ENCODE results near the gene METTL1. TPM values are rescaled to one million over a fixed set of nuclear protein-coding genes. Genes with fewer than 3 reads are reported as not detected.

Gene METTL1
- total RNA-seq, 4 donors from 2014 or later = 4.8 to 11.0 (median 7.8) TPM

DNA sequence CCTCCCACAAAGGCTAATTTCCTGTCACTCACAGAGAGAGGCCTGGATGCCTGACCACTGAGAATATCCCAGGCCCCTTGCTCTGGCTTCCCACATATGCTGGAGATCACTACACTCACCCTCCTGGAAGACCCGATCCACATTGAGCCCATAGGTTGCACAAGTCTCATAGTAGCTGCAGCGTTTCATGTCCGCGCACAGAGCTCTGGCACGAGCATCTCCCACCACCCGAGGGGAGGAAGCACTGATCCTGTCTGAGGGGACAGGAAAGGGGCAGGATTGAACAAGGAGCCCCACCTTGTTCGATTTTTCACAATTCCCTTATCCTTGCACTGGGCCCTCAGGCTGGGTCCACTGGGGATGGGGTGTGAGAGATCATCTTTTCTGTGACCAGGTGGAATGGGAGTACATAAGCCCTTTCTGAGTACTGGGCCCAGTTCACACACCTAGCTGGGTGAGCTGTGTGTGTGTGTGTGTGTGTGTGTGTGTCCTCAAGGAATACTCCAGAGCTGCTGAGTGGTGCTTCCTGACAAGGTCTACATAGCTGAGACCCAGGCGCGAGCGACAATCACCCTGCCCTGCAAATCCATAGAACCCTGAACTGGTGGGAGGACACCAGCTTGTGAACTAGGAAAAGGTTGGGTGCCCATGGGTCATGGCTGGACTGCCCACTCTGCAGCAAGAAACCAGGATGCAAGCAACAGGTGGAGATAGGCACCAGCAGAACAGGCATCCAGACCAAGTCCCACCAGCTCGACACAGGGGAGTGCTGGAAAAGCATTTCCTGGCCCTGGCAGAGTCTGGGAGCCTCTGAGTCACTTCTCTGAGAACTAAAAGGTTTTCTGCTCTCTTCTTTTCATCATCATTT, 38.9 kb downstream of the METTL1 start:
- Histone ChIP-seq H3K36me3 (no peaks in the 10 kb centered on the region), H3K4me1 (peaks cover 3 to 27% (median 20%) of the 10 kb centered on the region in 3 donors), H3K27me3 (peaks cover 94% of the 10 kb centered on the region), H3K9me3 (no peaks in the 10 kb centered on the region), H3K4me3 (no peak overlapping the region), H3K27ac (no peak overlapping the region)
- TF ChIP-seq, protein P1, sequence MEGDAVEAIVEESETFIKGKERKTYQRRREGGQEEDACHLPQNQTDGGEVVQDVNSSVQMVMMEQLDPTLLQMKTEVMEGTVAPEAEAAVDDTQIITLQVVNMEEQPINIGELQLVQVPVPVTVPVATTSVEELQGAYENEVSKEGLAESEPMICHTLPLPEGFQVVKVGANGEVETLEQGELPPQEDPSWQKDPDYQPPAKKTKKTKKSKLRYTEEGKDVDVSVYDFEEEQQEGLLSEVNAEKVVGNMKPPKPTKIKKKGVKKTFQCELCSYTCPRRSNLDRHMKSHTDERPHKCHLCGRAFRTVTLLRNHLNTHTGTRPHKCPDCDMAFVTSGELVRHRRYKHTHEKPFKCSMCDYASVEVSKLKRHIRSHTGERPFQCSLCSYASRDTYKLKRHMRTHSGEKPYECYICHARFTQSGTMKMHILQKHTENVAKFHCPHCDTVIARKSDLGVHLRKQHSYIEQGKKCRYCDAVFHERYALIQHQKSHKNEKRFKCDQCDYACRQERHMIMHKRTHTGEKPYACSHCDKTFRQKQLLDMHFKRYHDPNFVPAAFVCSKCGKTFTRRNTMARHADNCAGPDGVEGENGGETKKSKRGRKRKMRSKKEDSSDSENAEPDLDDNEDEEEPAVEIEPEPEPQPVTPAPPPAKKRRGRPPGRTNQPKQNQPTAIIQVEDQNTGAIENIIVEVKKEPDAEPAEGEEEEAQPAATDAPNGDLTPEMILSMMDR (IDR thresholded peaks at IDR 0.05) = no peak
- no peak for TF ChIP-seq POLR2AphosphoS5 (IDR thresholded peaks at IDR 0.05)
- no peak for ATAC-seq
- 72 to 85% methylated on average over 2 to 6 of the region's 11 CpGs for WGBS, 2 donors (ENCODE audit: low coverage in 1 of 2)

DNA sequence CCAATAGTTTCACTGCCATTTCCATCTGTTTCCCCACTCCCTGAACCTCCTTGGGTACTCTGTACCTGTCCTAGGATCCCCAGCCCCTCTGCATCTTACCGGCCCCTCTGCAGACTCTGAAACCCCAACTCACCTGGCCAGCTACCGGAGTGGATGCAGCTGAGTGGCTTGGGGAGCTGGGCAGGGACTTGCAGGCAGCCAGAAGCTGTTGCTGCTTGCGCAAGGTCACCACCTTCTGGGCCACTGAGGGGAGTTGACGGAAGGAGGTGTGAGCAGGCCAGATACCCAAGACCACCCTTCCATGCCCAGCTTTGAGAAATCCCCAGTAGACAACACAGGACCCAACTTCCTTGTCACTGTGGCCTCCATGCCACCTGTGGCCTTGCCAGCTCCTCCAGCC, 39.6 kb downstream of the METTL1 start:
- no peak for TF ChIP-seq EP300 (IDR thresholded peaks at IDR 0.05)
- TF ChIP-seq POLR2AphosphoS5 (IDR thresholded peaks at IDR 0.05) = no peak
- TF ChIP-seq, protein P1 (IDR thresholded peaks at IDR 0.05) = no peak
- TF ChIP-seq POLR2A (IDR thresholded peaks at IDR 0.05) = no peak
- Histone ChIP-seq H3K4me3 (no peak overlapping the region), H3K36me3 (no peaks in the 10 kb centered on the region), H3K27me3 (peaks cover 94% of the 10 kb centered on the region), H3K4me1 (peaks cover 0 to 27% (median 13%) of the 10 kb centered on the region in 3 donors), H3K27ac (no peak overlapping the region), H3K9me3 (no peaks in the 10 kb centered on the region)
- no peak for ATAC-seq
- WGBS, 2 donors (ENCODE audit: low coverage in 1 of 2) = 33% methylated on average over 1 of the region's 4 CpGs; no CpG with 5 or more reads in 1 of the 2 donors

GRCh38 chr12:57731411-57732080, 40.4 kb downstream of the METTL1 start:
- no peak overlapping the region for H3K27ac ChIP-seq
- H3K27me3 ChIP-seq = peaks cover 94% of the 10 kb centered on the region
- WGBS, 2 donors (ENCODE audit: low coverage in 1 of 2) = 60 to 61% methylated on average over 2 to 6 of the region's 19 CpGs
- H3K36me3 ChIP-seq = no peaks in the 10 kb centered on the region
- TF ChIP-seq, protein P1 (IDR thresholded peaks at IDR 0.05) = no peak
- TF ChIP-seq EP300 (IDR thresholded peaks at IDR 0.05) (no peak), POLR2A (IDR thresholded peaks at IDR 0.05) (no peak), POLR2AphosphoS5 (IDR thresholded peaks at IDR 0.05) (no peak)
- ATAC-seq = no peak
- H3K9me3 ChIP-seq = no peaks in the 10 kb centered on the region
- no peak overlapping the region for H3K4me3 ChIP-seq
- peaks cover 0 to 27% (median 7%) of the 10 kb centered on the region in 3 donors for H3K4me1 ChIP-seq

DNA sequence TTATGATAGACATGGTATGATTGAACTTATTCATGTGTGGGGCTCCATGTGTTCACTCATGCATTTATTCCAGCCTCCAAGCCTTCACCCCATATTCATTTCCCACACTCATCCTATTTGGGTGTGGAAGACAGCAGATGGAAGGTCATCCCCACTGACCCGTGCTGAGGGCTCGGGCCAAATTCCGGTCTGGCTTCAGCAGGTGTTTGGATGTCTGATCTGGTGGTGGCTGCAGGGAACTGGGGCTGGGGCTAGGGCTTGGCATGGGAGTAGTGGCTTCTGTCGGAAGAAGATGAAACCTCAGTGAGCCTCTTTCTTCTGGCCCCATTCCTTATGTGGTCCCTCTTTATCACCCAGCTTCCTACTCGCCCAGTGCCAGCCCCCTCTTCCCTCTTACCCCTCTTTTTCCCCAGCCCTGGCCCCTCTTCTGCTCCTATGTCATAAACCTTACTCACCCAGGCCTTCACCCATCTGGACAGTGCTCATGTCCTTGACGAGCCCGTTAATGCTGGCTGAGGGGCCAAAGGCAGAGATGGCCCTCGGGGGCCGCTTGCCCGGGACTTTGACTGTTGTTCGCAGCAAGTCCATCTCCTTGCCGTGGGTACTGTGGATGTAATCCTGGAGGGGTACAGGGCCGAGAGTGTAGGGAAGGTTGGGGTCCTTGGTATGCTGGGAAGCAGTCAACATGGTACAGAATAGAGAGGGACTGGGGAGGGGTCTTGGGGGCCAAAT, 41.4 kb downstream of the METTL1 start:
- TF ChIP-seq POLR2AphosphoS5 (IDR thresholded peaks at IDR 0.05) = no peak
- TF ChIP-seq, protein P1 (IDR thresholded peaks at IDR 0.05) = no peak
- no peak for TF ChIP-seq EP300 (IDR thresholded peaks at IDR 0.05)
- TF ChIP-seq POLR2A (IDR thresholded peaks at IDR 0.05) = no peak
- ATAC-seq = no peak
- no peak overlapping the region for H3K4me3 ChIP-seq
- H3K4me1 ChIP-seq = peaks cover 0 to 27% (median 7%) of the 10 kb centered on the region in 3 donors
- H3K27me3 ChIP-seq = peaks cover 94% of the 10 kb centered on the region
- no peaks in the 10 kb centered on the region for H3K36me3 ChIP-seq
- no peak overlapping the region for H3K27ac ChIP-seq
- WGBS, 2 donors (ENCODE audit: low coverage in 1 of 2) = 73 to 75% methylated on average over 8 of the region's 13 CpGs
- no peaks in the 10 kb centered on the region for H3K9me3 ChIP-seq
